Chondrocyte (in vitro differentiated cells): ENCODE measurements around the gene SHROOM1. TPM values are rescaled to one million over a fixed set of nuclear protein-coding genes. Genes with fewer than 3 reads are reported as not detected.

Experiments
- DNase-seq: peaks from one replicate; pipeline ENCODE4 v3.0.0; 2021; ENCODE audit warnings: mixed read lengths, low spot score
- H3K27ac Mint-ChIP-seq: one replicate; pipeline ENCODE4 v1.8.0; 2021; ENCODE audit warnings: mild to moderate bottlenecking, moderate library complexity, mixed read lengths; ENCODE audit not compliant: unreplicated experiment
- H3K27me3 Mint-ChIP-seq: 2 replicates; pipeline ENCODE4 v1.8.0; 2021; ENCODE audit warnings: low read depth, mixed read lengths
- H3K36me3 Mint-ChIP-seq: 2 replicates; pipeline ENCODE4 v1.8.0; 2021; ENCODE audit warnings: low read depth, mixed read lengths
- H3K4me1 Mint-ChIP-seq: 2 replicates; pipeline ENCODE4 v1.8.0; 2021; ENCODE audit warnings: low read depth, mild to moderate bottlenecking, mixed read lengths
- H3K4me3 Mint-ChIP-seq: one replicate; pipeline ENCODE4 v1.8.0; 2021; ENCODE audit warnings: mild to moderate bottlenecking, moderate library complexity, mixed read lengths; ENCODE audit not compliant: unreplicated experiment
- H3K9me3 Mint-ChIP-seq: 2 replicates; pipeline ENCODE4 v1.8.0; 2021; ENCODE audit warnings: low read depth, mixed read lengths
- CTCF ChIP-seq: fragments of 200-600 bp; sonication (generic); IDR thresholded peaks from 2 replicates; pipeline ENCODE4 v1.5.0; 2021; ENCODE audit warnings: antibody characterized with exemption, mild to moderate bottlenecking, moderate library complexity
- total RNA-seq: library from RNA; stranded (reverse); gene quantifications from 3 replicates; pipeline ENCODE4 v1.2.1, GENCODE V29; 2021

SHROOM1 gene
- total RNA-seq, 1 donor from 2014 or later = 6.5 TPM

DNA sequence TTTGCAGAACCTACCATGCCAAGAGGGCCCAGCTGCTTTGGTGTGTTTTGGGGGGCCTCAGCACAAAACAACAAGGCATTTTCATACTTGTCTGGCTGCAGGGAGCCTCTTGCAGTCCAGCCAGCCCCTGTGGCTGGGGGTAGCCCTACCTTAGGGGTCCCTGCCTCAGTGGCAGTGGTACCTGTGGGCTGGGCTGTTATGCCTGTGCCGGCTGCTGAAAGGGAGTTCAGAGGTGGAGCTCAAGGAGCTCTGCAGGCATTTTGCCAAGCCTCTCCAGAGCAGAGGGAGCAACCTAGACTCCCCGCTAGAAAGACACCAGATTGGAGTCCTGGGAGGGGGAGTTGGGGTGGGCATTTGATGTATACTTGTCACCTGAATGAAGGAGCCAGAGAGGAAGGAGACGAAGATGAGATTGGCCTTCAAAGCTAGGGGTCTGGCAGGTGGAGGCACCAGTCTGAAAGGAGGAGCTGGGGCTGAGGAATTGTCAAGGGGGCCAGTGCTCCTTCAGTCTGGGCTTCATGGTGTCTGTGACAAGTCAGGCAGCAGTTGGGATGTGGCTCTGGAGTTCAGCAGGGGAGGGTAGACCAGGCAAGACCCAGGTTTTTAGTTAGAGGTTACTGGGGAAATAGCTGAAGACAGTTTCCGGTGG lies 1.5 kb downstream of the SHROOM1 start:
- TF ChIP-seq CTCF = no peak
- H3K27me3 Mint-ChIP-seq = no peaks in the 10 kb centered on the region
- peak overlapping the region; percentile 86 for H3K4me3 Mint-ChIP-seq
- no peak overlapping the region for H3K27ac Mint-ChIP-seq
- H3K9me3 Mint-ChIP-seq = no peaks in the 10 kb centered on the region
- peaks cover 14% of the 10 kb centered on the region for H3K4me1 Mint-ChIP-seq
- no peaks in the 10 kb centered on the region for H3K36me3 Mint-ChIP-seq
- no peak for DNase-seq

- H3K4me1 Mint-ChIP-seq = peaks cover 14% of the 10 kb centered on the region
- H3K27ac Mint-ChIP-seq = no peak overlapping the region
- H3K27me3 Mint-ChIP-seq = no peaks in the 10 kb centered on the region
- no peak overlapping the region for H3K4me3 Mint-ChIP-seq
- H3K9me3 Mint-ChIP-seq = no peaks in the 10 kb centered on the region
- DNase-seq = no peak
- TF ChIP-seq CTCF = no peak
- H3K36me3 Mint-ChIP-seq = no peaks in the 10 kb centered on the region
Measured at GRCh38 chr5:132827943-132828673, 2.3 kb downstream of the SHROOM1 start.

GRCh38 chr5:132826424-132827082 lies 3.9 kb downstream of the SHROOM1 start:
- Mint-ChIP-seq H3K27ac (no peak overlapping the region), H3K36me3 (no peaks in the 10 kb centered on the region), H3K4me1 (peaks cover 17% of the 10 kb centered on the region), H3K27me3 (no peaks in the 10 kb centered on the region), H3K9me3 (no peaks in the 10 kb centered on the region), H3K4me3 (no peak overlapping the region)
- TF ChIP-seq CTCF = no peak
- no peak for DNase-seq

DNA sequence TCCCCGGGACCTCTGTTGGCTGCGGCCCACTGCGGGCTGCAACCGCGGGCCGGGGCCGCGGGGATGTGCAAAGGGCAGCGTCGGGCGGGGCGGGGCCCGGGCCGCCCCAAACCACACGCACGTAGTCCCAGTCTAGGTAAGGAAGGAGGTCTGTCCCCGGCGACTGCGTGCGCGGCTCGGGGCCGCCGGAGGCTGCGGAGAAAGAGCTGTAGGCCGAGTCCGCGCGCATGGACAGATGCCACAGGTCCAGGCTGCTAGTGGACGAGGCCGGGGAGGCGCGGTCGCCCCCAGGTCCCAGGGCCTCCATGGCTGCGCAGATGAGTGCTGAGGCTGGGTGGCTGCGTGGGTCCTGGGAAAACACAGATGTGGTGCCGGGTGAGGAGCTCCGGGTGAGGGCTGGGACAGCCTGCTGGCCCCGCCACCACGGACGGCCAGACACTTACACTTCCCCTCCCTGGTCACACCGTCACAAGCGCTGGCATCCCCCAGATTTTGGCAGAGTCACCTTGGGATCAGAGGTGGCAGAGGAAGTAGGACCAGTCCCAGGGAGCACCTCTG lies 4.5 kb downstream of the SHROOM1 start:
- Mint-ChIP-seq H3K4me3 (no peak overlapping the region), H3K4me1 (peaks cover 12% of the 10 kb centered on the region), H3K27ac (no peak overlapping the region), H3K27me3 (no peaks in the 10 kb centered on the region), H3K9me3 (no peaks in the 10 kb centered on the region), H3K36me3 (no peaks in the 10 kb centered on the region)
- DNase-seq = no peak
- no peak for TF ChIP-seq CTCF
